GM12872 (cell line): ENCODE data around the gene YEATS4.

Experiments used
- TF ChIP-seq, protein P1 (sequence below): IDR thresholded peaks from 3 replicates; pipeline ENCODE4 v1.5.1; 2011; ENCODE audit warnings: low read depth, mild to moderate bottlenecking, low read length, moderate library complexity; ENCODE audit not compliant: insufficient read depth

YEATS4 gene

GRCh38 chr12:69354172-69354555, 5.4 kb upstream of the YEATS4 start:
- TF ChIP-seq, protein P1, sequence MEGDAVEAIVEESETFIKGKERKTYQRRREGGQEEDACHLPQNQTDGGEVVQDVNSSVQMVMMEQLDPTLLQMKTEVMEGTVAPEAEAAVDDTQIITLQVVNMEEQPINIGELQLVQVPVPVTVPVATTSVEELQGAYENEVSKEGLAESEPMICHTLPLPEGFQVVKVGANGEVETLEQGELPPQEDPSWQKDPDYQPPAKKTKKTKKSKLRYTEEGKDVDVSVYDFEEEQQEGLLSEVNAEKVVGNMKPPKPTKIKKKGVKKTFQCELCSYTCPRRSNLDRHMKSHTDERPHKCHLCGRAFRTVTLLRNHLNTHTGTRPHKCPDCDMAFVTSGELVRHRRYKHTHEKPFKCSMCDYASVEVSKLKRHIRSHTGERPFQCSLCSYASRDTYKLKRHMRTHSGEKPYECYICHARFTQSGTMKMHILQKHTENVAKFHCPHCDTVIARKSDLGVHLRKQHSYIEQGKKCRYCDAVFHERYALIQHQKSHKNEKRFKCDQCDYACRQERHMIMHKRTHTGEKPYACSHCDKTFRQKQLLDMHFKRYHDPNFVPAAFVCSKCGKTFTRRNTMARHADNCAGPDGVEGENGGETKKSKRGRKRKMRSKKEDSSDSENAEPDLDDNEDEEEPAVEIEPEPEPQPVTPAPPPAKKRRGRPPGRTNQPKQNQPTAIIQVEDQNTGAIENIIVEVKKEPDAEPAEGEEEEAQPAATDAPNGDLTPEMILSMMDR: no peak

DNA sequence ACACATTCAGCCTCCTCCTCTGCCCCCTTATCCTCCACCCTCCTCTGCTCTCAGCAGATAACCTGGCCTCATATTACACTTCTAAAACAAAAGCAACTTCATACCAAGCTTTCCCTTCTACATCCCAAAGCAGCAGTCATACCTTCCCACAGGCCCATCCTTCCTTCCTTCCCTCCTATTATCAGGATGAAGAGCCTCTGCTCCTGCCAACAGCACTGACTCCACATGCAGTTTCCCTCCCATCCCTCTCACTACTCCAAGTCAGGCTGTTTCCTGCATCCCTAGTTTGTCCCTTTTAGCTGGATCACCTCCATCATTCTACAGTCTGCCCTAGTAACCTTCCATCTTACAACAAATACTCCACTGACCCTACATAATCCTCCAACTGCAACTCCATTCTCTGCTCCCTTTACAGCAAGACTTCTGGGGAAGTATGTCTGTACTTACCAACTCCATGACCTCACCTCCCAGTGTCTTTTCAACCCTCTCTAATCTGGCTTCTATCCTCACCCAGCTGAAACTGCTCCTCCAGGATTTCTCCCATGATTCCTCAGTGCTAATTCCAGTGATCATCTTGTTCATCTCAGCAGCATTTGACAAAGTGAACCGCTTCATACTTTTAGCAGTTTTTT, 4.9 kb upstream of the YEATS4 start:
- TF ChIP-seq, protein P1: no peak

DNA sequence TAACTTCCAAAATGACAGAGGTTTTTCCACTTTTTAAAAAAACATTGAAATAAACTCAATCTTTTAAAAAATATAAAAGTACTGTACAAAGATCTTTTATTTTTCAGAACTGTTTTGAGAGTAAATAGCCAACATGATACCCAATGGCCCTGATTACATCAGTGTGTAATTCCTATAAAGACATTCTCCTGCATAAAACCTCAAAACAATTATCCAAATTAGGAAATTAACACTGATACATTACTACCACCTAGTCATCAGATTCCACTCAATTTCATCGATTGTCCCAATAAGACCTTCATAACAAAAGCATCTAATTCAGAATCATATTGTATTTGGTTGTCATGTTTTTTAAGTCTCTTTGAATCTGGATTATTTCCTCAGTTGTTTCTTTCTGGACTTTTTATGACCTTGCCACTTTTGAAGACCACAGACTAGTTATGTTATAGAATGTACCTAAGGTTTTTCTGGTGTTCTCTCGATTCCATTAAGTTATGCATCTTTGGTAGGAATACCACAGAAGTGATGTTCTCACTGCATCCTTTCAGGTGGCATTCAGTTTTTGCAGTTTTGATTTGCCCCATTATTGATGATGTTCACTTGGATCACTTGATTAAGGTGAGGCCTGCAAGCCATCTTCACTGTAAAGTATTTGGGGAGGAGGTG, 4.0 kb upstream of the YEATS4 start:
- TF ChIP-seq, protein P1: no peak

GRCh38 chr12:69360348-69360672, 767 bp downstream of the YEATS4 start:
- TF ChIP-seq, protein P1: no peak

GRCh38 chr12:69366796-69367195, 7.3 kb downstream of the YEATS4 start:
- TF ChIP-seq, protein P1: no peak

DNA sequence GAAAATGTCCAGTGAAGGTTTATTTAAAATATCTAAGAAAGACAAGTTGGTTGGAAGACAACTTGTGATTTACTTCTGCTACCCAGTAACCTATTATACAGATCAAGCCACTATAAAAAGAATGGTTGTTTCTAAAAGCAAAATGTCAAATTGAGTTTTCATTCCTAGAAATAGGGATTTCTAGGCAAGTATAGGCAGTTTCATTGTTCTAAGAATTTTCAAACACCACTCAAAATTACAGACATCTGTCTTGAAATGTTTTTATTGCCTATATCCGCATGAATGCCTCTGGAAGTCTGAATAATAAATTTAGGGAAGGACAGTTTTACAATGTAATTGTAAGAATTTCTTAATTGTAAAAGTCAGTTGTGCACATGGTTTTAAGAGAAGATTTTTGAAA, 8.6 kb downstream of the YEATS4 start:
- TF ChIP-seq, protein P1: no peak

- TF ChIP-seq, protein P1: no peak
Observed at GRCh38 chr12:69383074-69383473, 23.5 kb downstream of the YEATS4 start.
